ENCODE results near the gene PDZD2.
"Not testable (repeated sequence)": the region's sequence is repeated elsewhere in the genome, so short reads cannot be mapped to it uniquely, and the experiment has no call there.

PDZD2 gene

DNA sequence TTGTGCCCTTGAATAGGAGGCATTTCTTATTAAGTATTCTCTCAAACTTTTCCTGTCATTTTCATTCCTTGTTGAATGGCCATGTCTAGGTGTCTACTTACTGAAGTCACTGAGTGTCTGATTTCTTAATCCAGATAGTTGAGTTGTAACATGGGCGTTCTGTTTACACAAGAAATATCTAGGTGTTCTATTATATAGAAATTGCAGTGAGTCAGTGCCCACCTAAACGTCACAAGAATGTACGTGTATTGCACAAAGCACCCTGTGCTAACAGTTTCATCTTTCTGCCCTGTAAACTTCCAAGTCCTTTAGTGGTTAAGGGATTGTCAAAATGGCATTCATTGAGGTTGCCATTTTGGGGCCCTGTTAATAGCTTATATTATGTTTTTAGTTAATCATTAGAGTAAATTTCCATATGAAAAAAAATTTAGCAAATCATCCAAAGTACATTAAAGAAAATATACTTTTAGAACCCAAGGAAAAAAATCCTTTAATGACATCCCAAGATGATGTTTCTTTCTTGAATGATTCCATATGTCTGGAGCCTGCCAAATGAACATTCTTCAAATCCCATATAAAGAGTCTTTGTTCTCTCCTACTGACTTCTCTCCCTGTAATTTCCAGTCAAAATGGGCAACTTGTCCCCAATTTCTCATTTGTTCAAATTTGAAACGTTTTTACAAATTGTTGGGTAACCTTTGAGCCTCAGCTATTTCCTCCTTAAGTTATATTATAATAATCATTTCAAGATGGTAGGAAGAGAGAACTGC lies 421.0 kb downstream of the PDZD2 start:
- in situ Hi-C loops (cut with MboI; ENCODE audit: low sequenced_read_pairs), result no loop called here

- in situ Hi-C loops (cut with MboI; ENCODE audit: low sequenced_read_pairs), result no loop called here
Measured at GRCh38 chr5:32061236-32061635, 422.3 kb downstream of the PDZD2 start.

DNA sequence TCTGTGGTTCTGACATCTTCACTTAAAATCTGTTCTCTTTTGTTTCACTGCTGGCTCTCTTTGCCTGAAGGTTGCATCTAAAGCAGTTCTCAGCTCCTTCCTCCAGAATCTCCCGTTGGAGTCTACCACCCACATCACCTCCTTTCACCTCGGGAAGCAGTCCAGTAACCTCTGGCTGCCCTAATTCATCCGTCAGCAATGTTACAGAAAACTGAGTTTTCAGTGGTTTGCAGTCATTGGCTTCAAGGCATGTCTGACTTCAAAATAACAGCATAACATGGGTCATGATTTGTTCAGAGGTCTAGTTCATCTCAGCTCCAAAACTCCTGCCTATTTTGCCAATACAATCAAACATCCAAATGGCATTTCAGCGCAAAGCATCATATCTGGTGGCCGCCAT lies 427.5 kb downstream of the PDZD2 start:
- in situ Hi-C loops (cut with MboI; ENCODE audit: low sequenced_read_pairs), result no loop called here

- in situ Hi-C loops (cut with MboI; ENCODE audit: low sequenced_read_pairs), result no loop called here
Measured at GRCh38 chr5:32067774-32068470, 429.0 kb downstream of the PDZD2 start.

DNA sequence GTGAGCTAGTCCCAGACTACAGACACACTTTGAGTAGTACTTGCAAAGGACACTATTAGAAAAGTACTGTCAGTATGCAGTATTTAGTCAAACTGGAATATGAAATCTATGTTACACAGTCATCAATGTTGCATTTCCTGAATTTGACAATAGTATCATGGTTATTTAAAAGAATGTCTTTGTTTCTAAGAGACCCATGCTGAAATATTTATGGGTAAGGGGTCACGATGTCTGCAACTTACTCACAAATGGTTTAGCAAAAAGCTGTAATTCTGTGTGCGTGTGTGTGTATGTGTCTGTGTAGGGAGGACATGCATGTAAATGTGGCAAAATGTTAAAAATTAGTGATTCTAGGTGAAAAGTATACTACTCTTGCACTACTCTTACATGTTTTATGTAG lies 429.6 kb downstream of the PDZD2 start:
- in situ Hi-C loops (cut with MboI; ENCODE audit: low sequenced_read_pairs), result no loop called here

DNA sequence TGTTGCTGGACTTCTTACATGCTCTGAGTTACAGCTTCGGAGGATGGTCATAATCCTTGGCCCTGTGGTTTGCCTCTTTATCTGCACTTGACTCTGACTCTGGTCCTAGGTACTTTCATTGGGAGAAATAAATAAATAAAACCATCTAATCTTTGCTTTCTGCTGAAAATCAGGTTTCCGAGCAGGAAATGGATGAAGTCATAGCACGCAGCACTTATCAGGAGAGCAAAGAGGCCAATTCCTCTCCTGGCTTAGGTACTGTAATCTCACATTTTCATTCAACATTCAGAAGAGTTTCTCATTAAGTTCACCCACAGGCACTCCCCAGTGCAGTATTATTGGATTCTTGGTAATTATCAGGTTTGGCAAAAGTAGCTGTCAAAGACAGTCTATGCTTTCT lies 430.5 kb downstream of the PDZD2 start:
- in situ Hi-C loops (cut with MboI; ENCODE audit: low sequenced_read_pairs), result no loop called here

- in situ Hi-C loops (cut with MboI; ENCODE audit: low sequenced_read_pairs), result no loop called here
Measured at GRCh38 chr5:32071351-32071944, 432.5 kb downstream of the PDZD2 start.

DNA sequence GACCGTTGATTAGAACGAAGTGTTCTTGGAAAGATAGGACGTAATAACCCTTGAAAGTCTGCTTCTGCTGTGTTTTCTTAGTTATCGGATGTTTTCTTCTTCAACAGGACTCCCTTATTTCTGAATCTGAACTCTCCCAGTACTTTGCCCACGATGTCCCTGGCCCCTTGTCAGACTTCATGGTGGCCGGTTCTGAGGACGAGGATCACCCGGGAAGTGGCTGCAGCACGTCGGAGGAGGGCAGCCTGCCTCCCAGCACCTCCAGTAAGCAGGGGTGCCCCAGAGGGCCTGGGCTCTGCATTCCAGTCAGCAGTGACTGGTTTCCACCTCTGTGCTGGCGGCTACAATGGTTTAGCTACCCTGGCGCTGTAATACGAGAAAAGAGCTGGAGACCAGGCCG lies 433.1 kb downstream of the PDZD2 start:
- in situ Hi-C loops (cut with MboI; ENCODE audit: low sequenced_read_pairs), result no loop called here

GRCh38 chr5:32074401-32074800 lies 435.5 kb downstream of the PDZD2 start:
- in situ Hi-C loops (cut with MboI; ENCODE audit: low sequenced_read_pairs), result no loop called here

GRCh38 chr5:32076699-32077695 lies 438.1 kb downstream of the PDZD2 start:
- in situ Hi-C loops (cut with MboI; ENCODE audit: low sequenced_read_pairs), result no loop called here

- in situ Hi-C loops (cut with MboI; ENCODE audit: low sequenced_read_pairs), result not testable (repeated sequence)
Measured at GRCh38 chr5:32078855-32079254, 439.9 kb downstream of the PDZD2 start.

GRCh38 chr5:32080565-32080964 lies 441.6 kb downstream of the PDZD2 start:
- in situ Hi-C loops (cut with MboI; ENCODE audit: low sequenced_read_pairs), result not testable (repeated sequence)

DNA sequence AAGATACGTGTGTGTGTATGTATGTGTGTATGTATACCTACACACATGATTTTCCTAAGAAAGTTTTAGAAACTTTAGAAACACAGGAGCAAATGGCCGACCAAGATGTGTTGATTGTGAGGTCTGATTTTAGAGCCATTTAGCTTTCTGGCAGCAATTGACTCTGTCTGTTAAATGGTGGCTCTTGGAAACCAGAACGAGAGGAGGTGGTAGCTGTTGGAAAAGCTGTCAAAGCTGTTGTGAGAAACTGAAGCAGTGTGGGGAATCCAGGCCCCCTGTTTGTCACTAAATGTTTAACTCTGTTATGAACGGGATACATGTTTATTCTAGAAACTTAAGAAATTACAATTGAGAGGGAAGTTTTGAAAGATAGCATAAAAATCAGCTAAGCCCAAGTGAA lies 443.8 kb downstream of the PDZD2 start:
- in situ Hi-C loops (cut with MboI; ENCODE audit: low sequenced_read_pairs), result no loop called here

DNA sequence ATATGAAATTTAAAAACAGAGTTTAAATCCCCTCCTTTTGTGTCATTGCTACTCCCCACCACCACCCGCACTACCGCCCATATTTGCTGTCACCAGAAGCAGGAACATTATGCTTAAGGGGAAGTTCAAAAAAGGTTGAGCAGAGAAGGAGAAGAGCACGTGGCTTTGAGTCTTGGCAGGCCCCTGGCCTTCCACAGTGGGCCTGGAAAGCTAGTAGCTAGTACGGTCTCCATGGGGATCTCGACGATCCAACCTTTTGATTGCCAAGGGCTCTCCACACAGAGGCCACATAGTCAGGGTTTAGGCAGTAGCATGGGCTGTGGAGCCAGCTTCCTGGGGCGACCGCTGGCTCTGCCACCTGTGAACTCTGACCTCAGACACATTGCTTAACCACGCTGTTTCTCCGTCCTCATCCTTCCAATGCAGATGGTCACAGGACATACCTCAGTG lies 445.1 kb downstream of the PDZD2 start:
- in situ Hi-C loops (cut with MboI; ENCODE audit: low sequenced_read_pairs), result no loop called here

GRCh38 chr5:32087086-32088082 lies 448.5 kb downstream of the PDZD2 start:
- in situ Hi-C loops (cut with MboI; ENCODE audit: low sequenced_read_pairs), result no loop called here

DNA sequence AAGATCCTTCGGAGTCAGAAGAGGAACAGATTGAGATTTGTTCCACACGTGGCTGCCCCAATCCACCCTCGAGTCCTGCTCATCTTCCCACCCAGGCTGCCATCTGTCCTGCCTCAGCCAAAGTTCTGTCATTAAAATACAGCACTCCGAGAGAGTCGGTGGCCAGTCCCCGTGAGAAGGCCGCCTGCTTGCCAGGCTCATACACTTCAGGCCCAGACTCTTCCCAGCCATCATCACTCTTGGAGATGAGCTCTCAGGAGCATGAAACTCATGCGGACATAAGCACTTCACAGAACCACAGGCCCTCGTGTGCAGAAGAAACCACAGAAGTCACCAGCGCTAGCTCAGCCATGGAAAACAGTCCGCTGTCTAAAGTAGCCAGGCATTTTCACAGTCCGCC lies 449.3 kb downstream of the PDZD2 start:
- in situ Hi-C loops (cut with MboI; ENCODE audit: low sequenced_read_pairs), result no loop called here

DNA sequence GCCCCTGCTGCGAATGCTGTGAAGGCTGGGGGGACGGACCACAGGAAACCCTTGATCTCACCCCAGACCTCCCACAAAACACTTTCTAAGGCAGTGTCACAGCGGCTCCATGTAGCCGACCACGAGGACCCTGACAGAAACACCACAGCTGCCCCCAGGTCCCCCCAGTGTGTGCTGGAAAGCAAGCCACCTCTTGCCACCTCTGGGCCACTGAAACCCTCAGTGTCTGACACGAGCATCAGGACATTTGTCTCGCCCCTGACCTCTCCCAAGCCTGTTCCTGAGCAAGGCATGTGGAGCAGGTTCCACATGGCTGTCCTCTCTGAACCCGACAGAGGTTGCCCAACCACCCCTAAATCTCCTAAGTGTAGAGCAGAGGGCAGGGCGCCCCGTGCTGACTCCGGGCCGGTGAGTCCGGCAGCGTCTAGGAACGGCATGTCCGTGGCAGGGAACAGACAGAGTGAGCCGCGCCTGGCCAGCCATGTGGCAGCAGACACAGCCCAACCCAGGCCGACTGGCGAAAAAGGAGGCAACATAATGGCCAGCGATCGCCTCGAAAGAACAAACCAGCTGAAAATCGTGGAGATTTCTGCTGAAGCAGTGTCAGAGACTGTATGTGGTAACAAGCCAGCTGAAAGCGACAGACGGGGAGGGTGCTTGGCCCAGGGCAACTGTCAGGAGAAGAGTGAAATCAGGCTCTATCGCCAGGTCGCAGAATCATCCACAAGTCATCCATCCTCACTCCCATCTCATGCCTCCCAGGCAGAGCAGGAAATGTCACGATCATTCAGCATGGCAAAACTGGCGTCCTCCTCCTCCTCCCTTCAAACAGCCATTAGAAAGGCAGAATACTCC lies 450.4 kb downstream of the PDZD2 start:
- in situ Hi-C loops (cut with MboI; ENCODE audit: low sequenced_read_pairs), result no loop called here

DNA sequence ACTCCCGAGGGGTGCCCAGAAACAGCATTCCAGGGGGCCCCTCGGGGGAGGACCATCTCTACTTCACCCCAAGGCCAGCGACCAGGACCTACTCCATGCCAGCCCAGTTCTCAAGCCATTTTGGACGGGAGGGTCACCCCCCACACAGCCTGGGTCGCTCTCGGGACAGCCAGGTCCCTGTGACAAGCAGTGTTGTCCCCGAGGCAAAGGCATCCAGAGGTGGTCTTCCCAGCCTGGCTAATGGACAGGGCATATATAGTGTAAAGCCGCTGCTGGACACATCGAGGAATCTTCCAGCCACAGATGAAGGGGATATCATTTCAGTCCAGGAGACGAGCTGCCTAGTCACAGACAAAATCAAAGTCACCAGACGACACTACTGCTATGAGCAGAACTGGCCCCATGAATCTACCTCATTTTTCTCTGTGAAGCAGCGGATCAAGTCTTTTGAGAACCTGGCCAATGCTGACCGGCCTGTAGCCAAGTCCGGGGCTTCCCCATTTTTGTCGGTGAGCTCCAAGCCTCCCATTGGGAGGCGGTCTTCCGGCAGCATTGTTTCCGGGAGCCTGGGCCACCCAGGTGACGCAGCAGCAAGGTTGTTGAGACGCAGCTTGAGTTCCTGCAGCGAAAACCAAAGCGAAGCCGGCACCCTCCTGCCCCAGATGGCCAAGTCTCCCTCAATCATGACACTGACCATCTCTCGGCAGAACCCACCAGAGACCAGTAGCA lies 451.3 kb downstream of the PDZD2 start:
- in situ Hi-C loops (cut with MboI; ENCODE audit: low sequenced_read_pairs), result no loop called here

Measured in hTERT RPE-1 (cell line).